HepG2 (cell line): ENCODE data around the gene COX6A2. TPM values are rescaled to one million over a fixed set of nuclear protein-coding genes. Genes with fewer than 3 reads are reported as not detected.

Source experiments
- ATAC-seq: fragments of 200-7000 bp; cut with Tn5 transposase; 3 replicates; pipeline ENCODE4 v1.9.1; 2020; ENCODE audit warnings: mild to moderate bottlenecking, moderate library complexity
- Bru-seq: library from RNA; stranded (reverse); fragments of 400-500 nt; gene quantifications from one replicate; lab custom pipeline; 2021; lab: Mats Ljungman, UMichigan
- BruChase-seq, 2 experiments: library from RNA; stranded (reverse); fragments of 400-500 nt; gene quantifications; one replicate each; lab custom pipeline; 2021; lab: Mats Ljungman, UMichigan
- BruUV-seq: library from RNA; stranded (reverse); fragments of 400-500 nt; replicated peaks from 2 replicates; lab custom pipeline; 2021; lab: Mats Ljungman, UMichigan
- CTCF ChIA-PET: fragments of 300-600 bp; formaldehyde crosslinking; extraction: SDS; loops from one replicate; lab custom pipeline; 2021; ENCODE audit warnings: low total read pairs, inconsistent platforms, low intra/inter-chr PET ratio; lab: Yijun Ruan, JAX
- POLR2A ChIA-PET: fragments of 350-600 bp; sonication (Branson Sonifier 250); formaldehyde crosslinking; loops from one replicate; lab custom pipeline; 2020; ENCODE audit warnings: antibody characterized with exemption, inconsistent platforms; lab: Yijun Ruan, JAX
- DNase-seq: peaks from one replicate; pipeline ENCODE4 v3.0.0-alpha.2; 2015; ENCODE audit warnings: low spot score
- FAIRE-seq: peaks from 3 replicates; lab custom pipeline; 2011; peaks lifted over from hg19 to GRCh38; lab: Jason Lieb, UNC
- H2AFZ ChIP-seq: one replicate; pipeline ENCODE4 v1.6.1; 2011; ENCODE audit warnings: low read length, inconsistent platforms
- H3K27ac ChIP-seq: fragments of 300-600 bp; 3 replicates; pipeline ENCODE4 v1.8.0; 2011; ENCODE audit warnings: mixed run types, mild to moderate bottlenecking, mixed read lengths, low read length, inconsistent platforms; ENCODE audit not compliant: insufficient read depth; ENCODE audit errors: extremely low read length
- H3K27me3 ChIP-seq, 2 experiments: fragments of 200-600 bp in 1 of 2; 2 replicates in 1 of 2; 3 replicates in 1 of 2; pipeline versions ENCODE4 v1.6.0 to v1.8.0; 2011; ENCODE audit warnings: low read length in 2 of 2, mild to moderate bottlenecking in 2 of 2, moderate library complexity in 2 of 2, inconsistent platforms in 1 of 2; ENCODE audit not compliant: insufficient read depth in 2 of 2, control insufficient read depth in 1 of 2
- H3K36me3 ChIP-seq, 2 experiments: fragments of 200-600 bp in 1 of 2; replicated peaks in 1 of 2; 2 replicates in 1 of 2; 3 replicates in 1 of 2; pipeline versions ENCODE4 v1.5.1 to v1.8.0; 2011; ENCODE audit warnings: low read length in 2 of 2, inconsistent platforms in 1 of 2; ENCODE audit not compliant: insufficient read depth in 2 of 2, control insufficient read depth in 1 of 2
- H3K4me1 ChIP-seq: 2 replicates; pipeline ENCODE4 v1.5.1; 2012; ENCODE audit warnings: low read length, inconsistent platforms; ENCODE audit not compliant: insufficient read depth
- H3K4me2 ChIP-seq: 2 replicates; pipeline ENCODE4 v1.6.0; 2011; ENCODE audit warnings: low read depth, low read length, inconsistent platforms
- H3K4me3 ChIP-seq, 3 experiments: fragments of 200-600 bp in 1 of 3; sonication (generic), shearing (Covaris generic) in 1 of 3; replicated peaks in 1 of 3; 2 replicates each; pipeline ENCODE4 v1.5.1; 2011 to 2016; ENCODE audit warnings: low read length in 3 of 3, inconsistent platforms in 2 of 3, low read depth in 2 of 3, mild to moderate bottlenecking in 2 of 3, control low read depth in 1 of 3, mixed read lengths in 1 of 3; ENCODE audit not compliant: insufficient read depth in 1 of 3
- H3K79me2 ChIP-seq: one replicate; pipeline ENCODE4 v1.6.1; 2011; ENCODE audit warnings: low read length, inconsistent platforms; ENCODE audit not compliant: insufficient read depth
- H3K9ac ChIP-seq: 2 replicates; pipeline ENCODE4 v1.6.0; 2011; ENCODE audit warnings: mild to moderate bottlenecking, low read depth, low read length, inconsistent platforms; ENCODE audit not compliant: insufficient read depth
- H3K9me3 ChIP-seq: 2 replicates; pipeline ENCODE4 v1.5.1; 2012; ENCODE audit warnings: mild to moderate bottlenecking, low read length
- H4K20me1 ChIP-seq: 2 replicates; pipeline ENCODE4 v1.6.0; 2011; ENCODE audit warnings: inconsistent platforms, mild to moderate bottlenecking, low read length, moderate library complexity; ENCODE audit not compliant: insufficient read depth
- JARID2 ChIP-seq: sonication (generic); formaldehyde crosslinking; IDR thresholded peaks from 2 replicates; pipeline ENCODE4 v1.8.1; 2023; ENCODE audit warnings: missing genetic modification reagents, inconsistent platforms; ENCODE audit not compliant: insufficient replicate concordance
- MXI1 ChIP-seq: IDR thresholded peaks from 3 replicates; pipeline ENCODE4 v1.6.1; 2012; ENCODE audit warnings: low read depth, low read length, inconsistent platforms, borderline replicate concordance
- ZFP36L2 ChIP-seq: sonication (generic); formaldehyde crosslinking; IDR thresholded peaks from 2 replicates; pipeline ENCODE4 v1.4.0; 2020; ENCODE audit warnings: missing genetic modification reagents
- ZNF850 ChIP-seq: sonication (generic); formaldehyde crosslinking; conservative IDR thresholded peaks from 2 replicates; pipeline ENCODE4 v1.9.0; 2021; ENCODE audit warnings: mild to moderate bottlenecking, missing genetic modification reagents
- WGBS: methylation state at CpG from one replicate; pipeline ENCODE4 v1.1.6; 2017; ENCODE audit warnings: low lambda C conversion rate; 5-methylcytosine and 5-hydroxymethylcytosine counted together
- in situ Hi-C: cut with HindIII; loops from 2 replicates; pipeline ENCODE4 v1.10.0; 2017; ENCODE audit warnings: low pct_unique_long_range_greater_than_20kb; ENCODE audit not compliant: extremely low pct_ligation_motif_present
- intact Hi-C: fragments of 100-400 bp; cut with micrococcal nuclease; formaldehyde crosslinking; loops from one replicate; pipeline ENCODE4 v1.10.0; 2022; ENCODE audit not compliant: unreplicated experiment
- long read RNA-seq, 2 experiments: library from RNA in 1 of 2; library from polyadenylated mRNA in 1 of 2; stranded (forward) in 1 of 2; unstranded in 1 of 2; transcript quantifications; one replicate each; pipeline ENCODE4 v2.0.0, GENCODE V29; 2019 to 2022
- polyA minus RNA-seq, 3 experiments: library from RNA; depleted of rRNA, polyadenylated mRNA; stranded (reverse); fragments of >200 nt; gene quantifications; 2 replicates each; pipeline ENCODE4 v1.2.3, GENCODE V29; 2011; ENCODE audit warnings: low replicate concordance in 1 of 3
- polyA plus RNA-seq, 8 experiments: library from polyadenylated mRNA; depleted of rRNA in 3 of 8; stranded (reverse) in 7 of 8; unstranded in 1 of 8; fragments of >200 nt; fragmentation: Illumina TruSeq in 4 of 8; extraction: Trizol in 4 of 8; gene quantifications; 2 replicates each; pipeline versions ENCODE4 v1.2.1 to v1.2.3, GENCODE V29; 2011 to 2016; ENCODE audit warnings: low read depth in 4 of 8, missing spikeins in 1 of 8, mixed read lengths in 1 of 8; ENCODE audit not compliant: insufficient read depth in 1 of 8
- total RNA-seq, 5 experiments: library from RNA; depleted of rRNA; stranded (reverse); fragments of >200 nt; fragmentation: Illumina TruSeq; extraction: Trizol; gene quantifications; 2 replicates each; pipeline ENCODE4 v1.2.3, GENCODE V29; 2016; ENCODE audit warnings: low read depth in 1 of 5

Gene COX6A2
- total RNA-seq (2016; rRNA removed; fragmentation: Illumina TruSeq; extraction: Trizol) (not detected in 2 replicates), polyA plus RNA-seq (2011; rRNA removed) (not detected in 2 replicates), polyA minus RNA-seq (2011; rRNA and poly(A)+ RNA removed; ENCODE audit: low replicate concordance) (not detected in 2 replicates), Bru-seq, nascent RNA (not detected), BruChase-seq, experiment 1, labeled RNA remaining after a 6-hour chase (percentile 23 among the genes with signal in this experiment), BruChase-seq, experiment 2, labeled RNA remaining after a 2-hour chase (not detected)
- total RNA-seq (2016; cell fraction: cytosol; rRNA removed; fragmentation: Illumina TruSeq; extraction: Trizol; ENCODE audit: low read depth), result not detected in 2 replicates
- not detected in 2 replicates for total RNA-seq (2016; cell fraction: insoluble cytoplasmic fraction; rRNA removed; fragmentation: Illumina TruSeq; extraction: Trizol)
- not detected in 2 replicates for total RNA-seq (2016; cell fraction: membrane; rRNA removed; fragmentation: Illumina TruSeq; extraction: Trizol)
- not detected in 2 replicates for total RNA-seq (2016; cell fraction: nucleus; rRNA removed; fragmentation: Illumina TruSeq; extraction: Trizol)
- polyA plus RNA-seq (2011; cell fraction: cytosol; rRNA removed), result not detected in 2 replicates
- polyA plus RNA-seq (2011; cell fraction: nucleus; rRNA removed), result not detected in 2 replicates
- polyA plus RNA-seq (2012), result not detected in 2 replicates
- not detected in 2 replicates for polyA plus RNA-seq (2016; cell fraction: cytosol; fragmentation: Illumina TruSeq; extraction: Trizol; ENCODE audit: low read depth)
- polyA plus RNA-seq (2016; cell fraction: insoluble cytoplasmic fraction; fragmentation: Illumina TruSeq; extraction: Trizol; ENCODE audit: low read depth), result not detected in 2 replicates
- not detected in 2 replicates for polyA plus RNA-seq (2016; cell fraction: membrane; fragmentation: Illumina TruSeq; extraction: Trizol; ENCODE audit: low read depth)
- polyA plus RNA-seq (2016; cell fraction: nucleus; fragmentation: Illumina TruSeq; extraction: Trizol; ENCODE audit: insufficient read depth, low read depth), result not detected in 2 replicates
- polyA minus RNA-seq (2011; cell fraction: cytosol; rRNA and poly(A)+ RNA removed), result not detected in 2 replicates
- polyA minus RNA-seq (2011; cell fraction: nucleus; rRNA and poly(A)+ RNA removed), result not detected in 2 replicates
- long read RNA-seq, experiment 1, result 0 reads
- long read RNA-seq, experiment 2, result 0 reads

GRCh38 chr16:31428279-31428597, at the start of gene COX6A2:
Gene COX6A2 (minus strand): TSS chr16:31428360. CDS start chr16:31428325, 35 bp downstream.
- H3K27ac ChIP-seq, result no peak within 1 kb of the TSS
- ChIA-PET POLR2A (no interaction called here), CTCF (no interaction called here)
- in situ Hi-C loops (loop anchor here (25.0 kb wide), 1 partner anchor 216 kb away; the partner anchor contains the start of genes PYCARD, PYDC1 and TRIM72), intact Hi-C loops (no loop called here)
- no peaks in the 10 kb centered on the region for H3K36me3 ChIP-seq
- H3K79me2 ChIP-seq, result no peaks in the 10 kb centered on the region
- no peaks in the 10 kb centered on the region for H4K20me1 ChIP-seq
- DNase-seq (no peak), ATAC-seq (no peak), FAIRE-seq (no peak)
- H3K4me1 ChIP-seq, result no peaks in the 10 kb centered on the region
- H2AFZ ChIP-seq, result no peak within 1 kb of the TSS
- peaks cover 0 to 14% of the 10 kb centered on the region in 2 experiments; a peak in 4 of 5 replicates for H3K27me3 ChIP-seq
- BruUV-seq, result no TSS peak
- H3K4me3 ChIP-seq, result no peak within 1 kb of the TSS
- WGBS, result 80% methylated on average over 7 of the region's 7 CpGs
- H3K4me2 ChIP-seq, result no peak within 1 kb of the TSS
- no peak within 1 kb of the TSS for H3K9ac ChIP-seq
- TF ChIP-seq MXI1 (no peak), ZFP36L2 (no peak), JARID2 (CRISPR knock-in tag) (no peak), ZNF850 (CRISPR knock-in tag) (no peak)
- H3K9me3 ChIP-seq, result no peaks in the 10 kb centered on the region
